NCI-H748 (cell line): ENCODE measurements around the gene ARG2.
A peak's percentile ranks its signal among the peaks of the same experiment; 100 is the strongest.

Experiments
- DNase-seq: peaks from one replicate; lab custom pipeline; 2025; ENCODE audit not compliant: unreplicated experiment; lab: John Stamatoyannopoulos, UW

The ARG2 gene

DNA sequence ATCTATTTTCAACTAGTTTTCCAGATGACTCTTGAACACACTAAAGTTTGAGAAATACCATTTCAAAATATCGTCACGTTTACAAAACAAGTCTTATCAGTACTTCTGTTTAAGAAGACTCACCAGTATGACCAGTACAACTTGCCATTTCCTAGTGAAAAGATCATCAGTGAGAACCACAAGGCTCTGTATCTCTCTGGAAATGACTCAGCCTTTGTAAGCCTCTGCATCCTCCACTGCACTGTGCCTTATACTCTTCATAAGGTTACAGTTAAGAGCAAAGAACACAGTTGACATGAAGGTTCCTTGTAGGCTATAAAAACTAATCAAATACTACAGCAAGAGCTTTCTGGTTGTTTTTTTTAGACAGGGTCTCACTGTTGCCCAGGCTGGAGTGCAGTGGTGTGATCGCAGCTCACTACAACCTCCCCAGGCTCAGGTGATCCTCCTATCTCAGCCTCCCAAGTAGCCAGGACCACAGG lies 60.4 kb downstream of the ARG2 start:
- DNase-seq, result no peak

DNA sequence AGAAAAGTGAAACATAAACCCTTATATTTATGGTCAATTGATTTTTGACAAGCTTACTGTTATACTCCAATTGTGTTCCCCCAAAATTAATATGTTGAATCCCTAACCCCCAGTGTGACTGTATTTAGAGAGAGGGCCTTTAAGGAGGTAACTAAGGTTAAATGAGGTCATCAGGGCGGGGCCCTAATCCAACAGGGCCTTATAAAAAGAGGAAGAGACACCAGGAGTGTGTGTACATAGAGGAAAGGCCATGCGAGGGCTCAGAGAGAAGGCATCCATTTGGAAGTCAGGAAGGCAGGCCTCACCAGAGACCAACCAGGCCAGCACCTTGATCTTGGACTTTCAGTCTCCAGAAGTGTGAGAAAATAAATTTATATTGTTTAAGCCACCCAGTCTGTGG lies 61.2 kb downstream of the ARG2 start:
- DNase-seq, result no peak

DNA sequence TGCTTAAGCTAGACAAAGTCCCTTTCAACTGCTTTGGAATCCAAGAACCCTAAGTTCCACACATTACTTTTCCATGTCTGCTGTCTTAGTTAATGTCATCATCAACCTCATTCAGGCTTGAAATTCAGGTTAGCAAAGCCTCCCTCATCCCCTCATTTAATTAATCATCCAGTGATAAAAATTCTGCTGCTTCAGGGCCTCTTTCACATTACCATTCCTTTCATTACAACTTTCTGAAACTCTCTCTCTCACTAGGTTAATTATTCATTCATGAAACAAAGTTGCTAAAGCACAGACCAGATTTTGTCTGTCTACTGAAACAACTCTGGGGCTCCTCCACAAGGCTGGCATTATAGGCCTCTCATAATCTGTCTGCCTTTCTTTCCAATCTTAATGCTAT lies 64.1 kb downstream of the ARG2 start:
- DNase-seq, result no peak

DNA sequence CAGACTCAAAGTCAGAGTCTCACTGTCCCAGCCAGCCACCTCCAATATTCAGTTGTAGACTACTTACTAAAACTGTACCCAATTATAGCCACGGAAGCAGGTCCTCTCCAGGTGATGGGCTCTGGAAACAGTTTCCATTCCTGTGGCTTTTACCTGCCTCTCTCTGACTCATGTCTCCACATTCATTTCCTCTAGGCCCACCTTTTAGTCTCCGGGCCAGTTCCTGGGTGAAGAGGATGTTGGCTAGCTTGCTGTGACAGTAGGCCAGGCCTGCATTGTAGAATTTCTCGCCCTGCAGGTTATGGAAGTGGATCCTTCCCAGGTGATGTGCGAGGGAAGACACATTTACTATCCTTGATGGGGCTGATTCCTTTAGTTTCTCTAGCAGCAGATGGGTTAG lies 70.3 kb downstream of the ARG2 start:
- DNase-seq, result no peak

DNA sequence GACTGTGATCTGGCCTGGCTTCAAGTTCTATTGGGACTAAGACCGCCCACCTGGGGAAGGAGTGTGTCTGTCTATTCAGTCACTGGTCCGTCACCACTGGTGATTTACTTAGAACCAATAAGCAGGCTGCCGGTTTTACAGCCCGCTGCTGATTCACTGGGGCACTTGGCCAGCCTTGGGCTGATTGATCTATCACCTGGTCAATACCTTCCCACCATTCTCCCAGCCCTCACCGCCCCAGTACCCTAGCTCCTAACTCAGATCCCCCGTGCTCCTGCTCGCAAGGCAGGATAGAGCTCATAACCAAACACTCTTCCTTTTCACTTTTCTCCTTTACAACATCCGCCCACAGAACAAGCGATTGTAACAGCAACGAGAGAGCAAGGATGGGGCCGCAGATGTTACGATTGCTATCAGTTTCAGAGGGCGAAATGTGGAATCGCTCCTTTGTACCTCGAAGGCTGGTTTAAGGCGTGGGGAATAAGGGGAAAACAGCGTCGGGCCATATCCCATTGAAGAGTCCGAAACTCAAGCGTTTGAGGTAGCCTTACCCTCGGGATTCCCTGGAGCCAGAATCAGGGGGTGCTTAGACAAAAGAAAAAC lies 75.2 kb downstream of the ARG2 start:
- DNase-seq, result peak; percentile 93

DNA sequence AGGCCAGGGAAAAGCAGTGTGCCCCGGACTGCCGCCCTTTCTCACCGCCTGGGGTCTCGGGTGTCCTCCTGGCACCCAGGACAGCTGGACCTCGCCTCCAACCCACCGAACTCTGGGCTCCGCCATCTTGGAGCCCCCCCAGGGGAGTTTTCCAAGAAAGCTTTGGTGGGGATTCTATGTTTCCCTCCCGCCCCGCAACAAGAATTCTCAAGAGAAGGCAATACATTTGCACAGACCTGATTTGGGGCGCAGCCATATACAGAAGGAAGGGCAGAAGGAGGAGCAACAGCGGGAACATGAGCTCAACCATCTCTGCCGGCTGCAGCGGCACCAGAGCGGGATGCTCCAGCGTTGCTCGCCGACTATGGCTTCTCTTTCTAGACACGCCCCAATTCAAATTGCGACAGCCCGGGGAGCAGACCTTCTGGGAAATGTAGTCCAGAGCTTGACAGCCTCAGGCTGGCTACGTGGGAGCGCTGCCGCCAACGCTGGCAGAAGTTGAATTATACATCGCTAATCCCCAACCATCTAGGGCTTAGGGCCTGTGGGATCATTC lies 75.8 kb downstream of the ARG2 start, which contains the start of gene RDH11:
Gene RDH11 (minus strand): TSS at position 371 of the 556 bp plus-strand sequence. CDS start 61 bp downstream, at position 310.
- peak; percentile 95 for DNase-seq

DNA sequence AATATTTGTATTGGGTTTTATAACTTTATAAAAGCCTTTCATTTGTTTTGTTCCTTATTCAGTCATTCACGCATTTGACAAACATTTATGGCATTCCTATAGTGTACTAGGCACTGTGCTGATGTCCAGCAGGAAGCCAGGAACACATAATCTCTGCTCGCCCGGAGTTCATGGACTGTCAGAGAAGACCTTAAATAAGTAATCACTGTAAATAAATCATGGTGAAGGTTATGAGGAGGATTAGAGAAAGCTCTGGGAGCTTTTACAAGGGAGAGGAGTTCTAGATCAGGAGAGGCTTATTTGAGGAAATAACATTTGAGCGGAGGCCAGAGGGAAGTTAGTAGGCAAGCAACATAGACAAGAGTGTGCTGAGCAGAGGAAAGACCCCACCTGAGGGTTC lies 77.3 kb downstream of the ARG2 start:
- no peak for DNase-seq

DNA sequence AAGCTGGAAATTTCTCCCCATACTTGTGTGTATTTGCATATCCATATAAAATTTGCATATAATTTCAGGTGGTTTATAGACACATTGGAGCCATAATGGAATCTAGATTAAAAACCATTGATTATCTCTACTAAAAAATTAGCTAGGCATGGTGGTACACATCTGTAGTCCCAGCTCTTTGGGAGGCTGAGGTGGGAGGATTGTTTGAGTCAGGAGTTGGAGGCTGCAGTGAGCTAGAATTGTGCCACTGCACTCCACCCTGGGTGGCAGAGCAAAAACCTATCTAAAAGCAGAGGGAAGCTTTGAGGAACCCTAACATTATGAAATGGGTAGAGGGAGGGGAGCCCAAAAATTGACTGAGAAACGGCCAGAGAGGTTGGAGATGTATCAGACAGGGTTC lies 78.5 kb downstream of the ARG2 start:
- no peak for DNase-seq
